HG03457 (cell line): Measurements from ENCODE around the gene TAS2R39.
"Not testable (repeated sequence)": the region's sequence is repeated elsewhere in the genome, so short reads cannot be mapped to it uniquely, and the experiment has no call there.

Experiments used
- ATAC-seq: cut with Tn5 transposase; IDR thresholded peaks from one replicate; pipeline ENCODE4 v1.9.1; 2021; ENCODE audit warnings: moderate number of reproducible peaks; ENCODE audit not compliant: unreplicated experiment

TAS2R39 gene

DNA sequence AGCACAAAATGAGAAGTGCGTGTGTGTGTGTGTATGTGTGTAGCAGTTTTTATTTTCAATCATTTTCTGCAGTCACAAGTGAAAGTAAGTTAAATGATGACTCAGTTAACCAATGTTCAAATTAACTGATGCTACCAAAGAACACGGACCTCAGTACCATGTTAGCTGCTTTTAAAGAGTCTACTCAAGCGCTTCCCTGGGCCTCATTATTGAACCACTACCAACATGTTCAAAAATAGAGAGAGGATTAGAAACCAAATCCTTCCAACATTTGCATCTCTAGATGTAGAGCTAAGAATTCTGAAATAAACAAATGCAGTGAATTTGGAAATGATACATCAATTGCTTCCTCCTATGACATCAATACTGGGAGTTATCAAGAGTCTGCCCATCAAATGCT lies at the start of gene TAS2R39:
TSS of gene TAS2R39 (plus strand) at position 396 of the 400 bp plus-strand sequence. CDS start at position 396, 0 bp downstream.
- ATAC-seq, result no peak

DNA sequence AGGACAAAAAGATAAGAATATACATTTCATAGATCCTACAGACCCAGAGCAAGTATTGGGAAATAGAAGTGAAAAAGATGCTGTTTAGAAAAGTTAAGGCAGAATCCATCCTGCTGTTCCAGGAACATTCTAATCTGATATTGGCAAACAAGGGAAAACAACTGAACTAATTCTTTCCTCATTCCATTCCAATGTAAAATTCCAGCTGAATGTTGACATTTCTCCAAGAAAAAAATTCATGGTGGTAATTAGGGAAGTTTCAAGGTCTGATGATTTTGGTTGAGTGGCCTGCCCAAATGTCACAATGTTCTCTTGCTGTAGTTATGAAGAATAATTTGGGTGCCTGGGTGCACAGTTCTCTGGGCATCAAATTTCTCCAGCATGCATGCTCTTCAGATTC lies 36.1 kb upstream of the TAS2R39 start:
- ATAC-seq, result no peak

DNA sequence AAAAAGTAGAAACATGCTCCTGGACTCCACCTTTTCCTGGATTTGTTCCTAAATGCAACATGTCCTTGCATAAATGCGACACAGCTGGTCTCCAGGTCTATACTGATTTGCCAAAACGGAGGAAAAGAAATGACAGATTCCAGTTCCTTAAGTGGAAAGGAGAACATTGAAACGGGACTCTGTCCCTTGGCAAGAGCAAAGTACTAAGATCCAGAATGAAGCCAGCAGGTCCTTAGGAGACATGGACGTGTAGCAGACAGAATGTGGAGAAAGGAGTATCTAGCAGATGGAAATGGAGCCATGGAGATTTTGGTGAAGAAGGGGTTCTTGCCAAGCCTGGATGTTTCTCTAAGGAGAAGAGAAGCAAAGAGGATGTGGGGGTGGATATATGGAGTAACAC lies 35.2 kb upstream of the TAS2R39 start:
- no peak for ATAC-seq

DNA sequence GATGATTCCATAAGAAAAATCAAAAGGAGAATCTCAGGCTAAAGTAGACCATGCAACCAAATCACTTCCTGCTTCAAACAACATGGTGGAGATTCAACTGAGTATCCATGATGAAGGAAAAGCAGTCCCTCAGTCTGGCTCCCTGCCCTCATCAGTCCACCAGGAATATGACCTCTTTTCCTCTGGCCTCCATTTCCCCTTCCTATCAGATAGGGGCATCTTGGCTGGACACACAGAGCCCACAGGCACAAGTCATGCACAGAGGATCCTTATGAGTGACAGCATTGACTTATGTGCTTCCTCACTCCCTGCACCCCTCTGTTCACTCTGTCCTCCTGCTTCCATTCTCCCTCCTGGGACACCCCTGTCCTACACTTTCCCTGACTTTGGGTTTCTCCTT lies 34.6 kb upstream of the TAS2R39 start:
- ATAC-seq, result no peak

DNA sequence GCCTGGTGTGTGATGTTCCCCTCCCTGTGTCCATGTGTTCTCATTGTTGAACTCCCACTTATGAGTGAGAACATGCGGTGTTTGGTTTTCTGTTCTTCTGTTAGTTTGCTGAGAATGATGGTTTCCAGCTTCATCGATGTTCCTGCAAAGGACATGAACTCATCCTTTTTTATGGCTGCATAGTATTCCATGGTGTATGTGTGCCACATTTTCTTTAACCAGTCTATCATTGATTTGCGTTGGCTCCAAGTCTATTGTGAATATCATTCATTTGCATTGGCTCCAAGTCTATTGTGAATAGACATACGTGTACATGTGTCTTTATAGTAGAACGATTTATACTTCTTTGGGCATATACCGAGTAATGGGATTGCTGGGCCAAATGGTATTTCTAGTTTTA lies 32.5 kb upstream of the TAS2R39 start:
- not testable (repeated sequence) for ATAC-seq

DNA sequence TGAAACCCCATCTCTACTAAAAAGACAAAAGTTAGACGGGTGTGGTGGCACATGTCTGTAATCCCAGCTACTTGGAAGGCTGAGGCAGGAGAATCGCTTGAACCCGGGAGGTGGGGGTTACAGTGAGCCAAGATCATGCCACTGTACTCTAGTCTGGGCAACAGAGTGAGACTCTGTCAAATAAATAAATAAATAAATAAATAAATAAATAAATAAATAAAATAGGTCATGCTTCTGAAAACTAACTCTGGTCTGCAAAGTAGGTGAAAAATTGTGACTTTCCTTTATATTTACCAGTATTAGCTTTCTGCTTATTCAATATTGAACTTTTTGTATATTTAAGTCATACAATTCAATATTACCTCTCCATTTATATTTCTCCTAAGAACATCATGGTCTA lies 24.6 kb upstream of the TAS2R39 start:
- ATAC-seq, result not testable (repeated sequence)

DNA sequence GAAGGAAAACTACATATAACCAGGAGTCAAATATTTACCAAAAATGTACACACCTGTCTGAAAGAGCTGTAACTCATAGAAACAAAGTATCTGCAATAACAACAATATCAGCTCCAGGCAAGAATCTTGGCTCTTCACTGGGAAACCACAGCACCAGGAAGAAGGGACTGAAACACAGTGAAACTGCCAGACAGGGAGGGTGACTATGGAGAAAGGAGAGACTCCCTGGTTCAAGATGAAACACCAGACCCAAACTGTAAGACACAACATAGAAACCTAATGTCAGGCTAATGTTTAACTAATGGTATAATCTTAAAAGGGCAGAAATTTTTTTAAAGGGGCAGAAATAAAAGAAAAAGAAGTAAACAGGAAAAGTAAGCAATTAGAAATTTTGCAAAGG lies 11.5 kb upstream of the TAS2R39 start:
- ATAC-seq, result no peak

DNA sequence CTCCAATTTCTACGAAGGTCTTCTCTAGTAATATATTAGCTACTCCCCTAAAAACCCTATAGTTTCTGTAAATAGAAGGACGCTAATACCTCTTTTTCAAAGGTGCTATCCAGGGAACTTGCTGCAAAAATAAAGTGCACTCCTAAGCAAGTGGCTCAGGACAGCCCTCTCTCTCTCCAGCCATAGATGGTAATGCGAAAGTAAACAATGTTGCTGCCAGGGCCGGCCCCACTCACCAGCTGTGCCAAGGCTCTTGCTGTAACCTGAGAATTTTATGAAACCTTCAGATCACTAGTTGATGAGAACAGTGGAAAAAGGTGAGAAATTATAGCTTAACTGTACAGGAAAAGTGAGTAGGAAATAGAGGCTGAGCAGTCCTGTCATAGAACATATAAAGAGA lies 10.9 kb upstream of the TAS2R39 start:
- ATAC-seq, result no peak

DNA sequence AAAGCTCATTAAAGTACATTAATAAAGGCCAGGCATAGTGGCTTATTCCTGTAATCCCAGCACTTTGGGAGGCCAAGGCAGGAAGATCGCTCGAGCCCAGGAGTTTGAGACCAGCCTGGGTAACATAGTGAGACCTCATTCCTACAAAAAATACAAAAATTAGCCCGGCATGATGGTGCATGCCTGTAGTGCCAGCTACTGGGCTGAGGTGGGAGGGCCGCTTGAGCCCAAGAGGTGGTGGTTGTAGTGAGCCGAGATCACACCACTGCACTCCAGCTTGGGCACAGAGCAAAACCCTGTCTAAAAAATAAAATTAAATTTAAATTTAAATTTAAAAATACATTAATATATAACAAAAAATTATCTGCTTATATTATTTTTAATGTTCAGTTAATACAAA lies 7.1 kb upstream of the TAS2R39 start:
- no peak for ATAC-seq

DNA sequence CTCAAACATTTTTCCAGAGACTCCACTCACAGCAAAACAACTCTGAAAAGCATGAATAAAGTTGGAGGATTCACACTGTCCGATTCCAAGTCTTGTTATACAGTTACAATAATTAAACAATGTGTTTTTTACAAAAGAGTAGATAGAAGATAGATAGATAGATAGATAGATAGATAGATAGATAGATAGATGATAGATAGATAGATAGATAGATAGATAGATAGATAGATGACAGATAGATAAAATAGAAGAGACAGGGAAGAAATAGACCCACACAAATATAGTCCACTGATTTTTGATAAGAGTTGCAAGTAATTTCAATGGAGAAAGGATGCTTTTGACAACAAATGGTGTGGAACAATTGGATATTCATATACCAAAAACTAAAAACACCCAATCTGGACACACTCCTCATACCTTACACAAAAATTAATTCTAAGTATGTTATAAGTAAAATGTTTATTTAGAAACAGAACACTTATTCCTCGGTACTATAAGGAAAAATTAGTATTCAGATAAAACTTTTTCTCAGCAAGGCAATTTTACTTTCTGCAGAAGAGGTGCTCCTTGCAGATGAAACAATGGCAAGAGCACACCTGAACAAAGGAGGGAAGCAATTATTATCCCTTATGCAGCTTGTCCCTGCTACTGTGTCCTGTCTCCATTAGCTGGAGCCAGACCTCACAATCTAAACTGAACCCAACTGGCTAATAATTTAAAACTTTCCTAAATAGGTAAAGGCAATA lies 5.7 kb upstream of the TAS2R39 start:
- no peak for ATAC-seq

DNA sequence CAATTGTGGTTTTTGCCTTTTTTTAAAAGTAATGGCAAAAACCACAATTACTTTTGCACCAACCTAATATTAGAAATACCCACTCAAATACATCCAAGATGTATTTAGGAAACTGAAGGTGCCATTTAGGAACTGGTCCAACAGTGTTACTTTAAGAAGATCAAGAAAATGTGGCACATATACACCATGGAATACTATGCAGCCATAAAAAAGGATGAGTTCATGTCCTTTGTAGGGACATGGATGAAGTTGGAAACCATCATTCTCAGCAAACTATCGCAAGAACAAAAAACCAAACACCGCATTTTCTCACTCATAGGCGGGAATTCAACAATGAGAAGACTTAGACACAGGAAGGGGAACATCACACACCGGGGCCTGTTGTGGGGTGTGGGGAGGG lies 2.4 kb upstream of the TAS2R39 start:
- not testable (repeated sequence) for ATAC-seq

DNA sequence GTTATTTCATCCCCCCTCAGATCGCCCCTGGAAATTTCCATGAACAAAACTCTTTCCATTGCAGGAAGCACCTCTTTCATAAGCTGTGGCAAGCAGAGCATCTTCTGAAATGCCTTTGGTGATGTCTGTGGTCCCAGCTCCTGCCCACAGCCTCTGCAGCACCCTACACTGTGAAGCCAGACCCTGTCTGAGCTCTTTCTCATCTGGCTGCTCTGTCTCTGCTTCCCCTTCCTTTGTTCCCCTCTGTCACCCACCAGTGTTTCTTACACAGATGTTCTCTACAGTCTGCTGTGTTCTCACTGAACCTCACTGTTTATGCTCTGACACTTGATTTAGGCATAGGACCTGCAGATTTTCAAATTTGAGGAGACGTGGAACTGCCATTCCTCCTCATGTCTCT lies 1.9 kb upstream of the TAS2R39 start:
- ATAC-seq, result no peak

DNA sequence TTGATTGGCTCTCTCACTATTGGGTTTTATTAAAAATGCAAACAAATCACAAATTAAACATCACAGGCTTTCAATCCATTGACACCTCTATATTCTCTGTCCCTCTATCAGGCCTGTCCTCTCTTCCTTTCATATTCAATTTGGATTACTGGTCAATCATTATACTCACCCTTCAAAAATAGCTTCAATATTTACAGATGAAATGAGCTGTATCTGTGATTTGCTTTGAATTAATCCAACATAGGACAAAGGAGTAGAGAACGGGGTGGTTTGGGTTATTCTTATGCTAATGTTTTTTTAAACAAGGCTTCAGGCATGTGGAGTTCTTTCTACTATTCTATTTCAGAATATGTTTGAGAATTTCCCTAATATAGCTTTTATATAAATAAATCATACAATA lies 2.3 kb downstream of the TAS2R39 start:
- no peak for ATAC-seq

DNA sequence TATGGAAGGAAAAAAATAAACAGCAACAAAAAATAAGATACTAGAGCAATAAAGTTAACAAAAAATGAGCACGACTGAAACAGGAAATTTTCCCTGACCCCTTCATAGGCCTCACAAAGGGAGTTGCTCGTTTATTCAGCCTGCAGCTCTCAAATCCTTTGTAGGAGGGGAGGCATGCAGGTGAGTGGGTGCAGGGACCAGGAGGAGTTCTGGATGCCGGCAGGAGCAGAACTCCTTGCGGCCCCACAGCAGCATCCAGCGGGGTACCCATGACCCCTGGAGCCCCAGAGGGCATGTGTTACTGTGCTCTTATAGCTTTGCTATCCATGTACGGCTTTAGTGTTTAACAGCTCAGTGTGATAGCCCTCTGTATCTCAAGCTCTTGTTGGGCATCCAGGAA lies 5.8 kb downstream of the TAS2R39 start:
- ATAC-seq, result no peak

DNA sequence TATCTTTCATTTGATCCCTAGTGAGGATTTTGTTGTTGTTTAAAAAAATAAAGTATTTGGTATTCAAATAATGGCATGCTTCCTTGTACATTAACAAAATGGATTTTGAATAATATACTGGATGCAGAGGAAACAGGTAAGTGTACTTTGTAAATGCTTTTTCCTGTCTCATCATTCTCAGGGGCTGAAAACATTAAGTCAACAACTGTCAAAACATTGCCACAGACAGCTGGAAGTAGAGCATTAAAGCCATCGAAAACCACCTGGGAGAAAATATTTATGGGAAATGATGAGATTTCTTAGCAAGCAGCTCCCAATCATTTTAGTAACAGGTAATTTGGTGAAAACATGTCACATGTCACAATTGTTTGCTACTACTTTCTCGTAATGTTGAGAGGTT lies 10.7 kb downstream of the TAS2R39 start:
- no peak for ATAC-seq

DNA sequence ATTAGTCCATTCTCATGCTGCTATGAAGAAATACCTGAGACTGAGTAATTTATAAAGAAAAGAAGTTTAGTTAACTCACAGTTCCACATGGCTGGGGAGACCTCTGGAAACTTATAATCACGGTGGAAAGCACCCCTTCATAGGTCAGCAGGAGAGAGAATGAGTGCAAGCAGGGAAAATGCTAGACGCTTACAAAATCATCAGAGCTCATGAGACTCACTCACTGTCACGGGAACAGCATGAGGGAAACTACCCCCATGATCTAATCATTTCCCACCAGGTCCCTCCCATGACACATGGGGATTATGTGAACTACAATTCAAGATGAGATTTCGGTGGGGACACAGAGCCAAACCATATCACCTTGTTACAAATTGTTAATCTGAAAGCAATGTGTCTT lies 15.8 kb downstream of the TAS2R39 start:
- no peak for ATAC-seq

DNA sequence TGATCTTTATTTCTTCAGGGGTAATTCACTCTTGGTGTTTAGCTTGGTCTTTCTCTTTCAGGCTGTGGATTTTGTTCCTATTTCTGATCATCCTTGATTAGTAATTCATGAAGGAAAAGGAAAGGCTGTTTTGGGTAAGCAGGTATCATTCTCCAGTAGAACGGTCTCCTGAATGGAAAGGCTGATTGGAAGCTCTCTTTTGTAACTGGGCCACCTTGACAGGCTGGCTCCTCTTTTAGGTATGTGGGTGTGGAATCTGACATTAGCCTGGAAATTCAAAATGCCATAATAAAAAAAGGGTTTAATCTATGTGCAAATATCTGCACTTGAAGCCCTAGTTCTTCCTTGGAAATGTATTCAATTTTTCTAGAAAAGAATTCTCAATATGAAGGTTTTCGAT lies 18.9 kb downstream of the TAS2R39 start:
- no peak for ATAC-seq

DNA sequence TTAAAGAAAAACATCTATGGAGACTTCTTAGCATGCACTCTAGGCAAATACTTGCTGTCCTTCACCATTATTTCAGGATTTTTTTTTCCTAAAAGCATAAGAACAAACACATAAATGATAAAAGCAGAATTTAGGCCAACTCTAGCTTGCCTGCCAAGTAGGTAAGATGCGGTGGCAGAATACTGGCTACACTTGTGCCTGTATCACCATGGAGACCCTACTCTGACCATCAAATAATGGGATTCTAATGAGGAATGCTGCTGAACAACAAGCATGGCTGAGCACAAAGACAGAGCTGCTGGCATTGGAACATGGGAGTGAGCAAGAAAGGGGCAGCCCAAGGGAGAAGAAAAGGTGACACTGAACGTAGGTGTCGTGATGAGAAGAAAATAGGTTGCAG lies 20.2 kb downstream of the TAS2R39 start:
- no peak for ATAC-seq

DNA sequence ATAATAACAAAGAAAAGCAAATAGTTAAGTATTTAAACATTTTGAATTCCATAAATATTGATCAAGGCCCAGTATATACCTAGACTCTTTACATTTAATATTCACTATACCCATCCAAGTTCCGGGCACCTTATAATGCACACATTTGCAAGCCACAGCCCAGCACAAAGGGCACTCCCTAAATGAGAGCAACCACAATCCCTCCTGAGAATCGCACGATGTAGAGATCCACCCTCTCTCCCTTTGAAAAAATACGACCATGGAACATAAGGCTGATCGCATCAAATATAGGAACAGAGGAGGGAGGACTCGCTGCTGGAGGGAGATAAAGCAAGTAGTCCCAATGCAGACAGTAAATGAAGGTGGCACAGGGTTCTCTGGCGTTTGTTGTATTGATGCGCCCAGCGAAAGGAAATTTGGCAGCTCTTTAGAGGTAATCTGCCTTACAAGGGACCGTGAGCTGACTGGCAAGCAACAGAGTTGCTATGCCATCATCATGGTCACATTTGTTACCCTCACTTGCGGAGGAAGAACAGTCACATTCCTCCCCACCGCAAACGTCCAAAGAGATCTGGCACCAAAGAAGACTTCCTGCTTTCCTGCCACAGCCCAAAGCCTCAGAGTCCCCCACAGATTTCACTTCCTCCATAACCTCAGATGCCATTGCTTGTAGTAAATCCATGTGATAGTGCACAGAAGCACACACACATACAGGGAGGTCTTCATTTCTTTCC lies 22.5 kb downstream of the TAS2R39 start:
- peak; percentile 88 for ATAC-seq

DNA sequence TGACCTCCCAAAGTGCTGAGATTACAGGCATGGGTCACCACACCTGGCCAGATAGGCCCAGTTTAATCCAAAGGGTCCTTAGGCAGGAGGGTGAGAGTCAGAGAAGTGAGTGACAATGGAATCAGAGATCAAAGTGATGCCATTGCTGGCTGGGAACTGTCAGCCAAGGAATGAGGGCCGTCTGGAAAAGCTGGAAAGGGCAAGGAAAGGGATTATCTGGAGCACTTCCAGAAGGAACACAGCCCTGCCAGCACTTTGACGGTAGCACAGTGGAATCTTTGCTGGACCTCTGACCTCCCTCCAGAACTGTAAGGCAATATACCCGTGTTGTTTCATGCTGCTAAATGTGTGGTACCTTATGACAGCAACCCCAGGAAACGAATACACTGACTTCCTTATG lies 27.3 kb downstream of the TAS2R39 start:
- no peak for ATAC-seq

DNA sequence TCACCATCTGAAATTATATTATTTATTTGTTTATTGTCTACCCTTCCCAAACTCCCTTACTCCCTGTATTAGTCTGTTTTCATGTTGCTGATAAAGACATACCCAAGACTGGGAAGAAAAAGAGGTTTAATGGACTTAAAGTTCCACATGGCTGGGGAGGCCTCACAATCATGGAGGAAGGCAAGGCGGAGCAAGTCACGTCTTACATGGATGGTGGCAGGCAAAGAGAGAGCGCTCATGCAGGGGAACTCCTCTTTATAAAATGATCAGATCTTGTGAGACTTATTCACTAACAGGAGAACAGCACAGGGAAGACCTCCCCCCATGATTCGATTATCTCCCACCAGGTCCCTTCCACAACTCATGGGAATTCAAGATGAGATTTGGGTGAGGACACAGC lies 30.3 kb downstream of the TAS2R39 start:
- not testable (repeated sequence) for ATAC-seq
